Measurements from ENCODE around the gene CHRNA3.

The CHRNA3 gene

DNA sequence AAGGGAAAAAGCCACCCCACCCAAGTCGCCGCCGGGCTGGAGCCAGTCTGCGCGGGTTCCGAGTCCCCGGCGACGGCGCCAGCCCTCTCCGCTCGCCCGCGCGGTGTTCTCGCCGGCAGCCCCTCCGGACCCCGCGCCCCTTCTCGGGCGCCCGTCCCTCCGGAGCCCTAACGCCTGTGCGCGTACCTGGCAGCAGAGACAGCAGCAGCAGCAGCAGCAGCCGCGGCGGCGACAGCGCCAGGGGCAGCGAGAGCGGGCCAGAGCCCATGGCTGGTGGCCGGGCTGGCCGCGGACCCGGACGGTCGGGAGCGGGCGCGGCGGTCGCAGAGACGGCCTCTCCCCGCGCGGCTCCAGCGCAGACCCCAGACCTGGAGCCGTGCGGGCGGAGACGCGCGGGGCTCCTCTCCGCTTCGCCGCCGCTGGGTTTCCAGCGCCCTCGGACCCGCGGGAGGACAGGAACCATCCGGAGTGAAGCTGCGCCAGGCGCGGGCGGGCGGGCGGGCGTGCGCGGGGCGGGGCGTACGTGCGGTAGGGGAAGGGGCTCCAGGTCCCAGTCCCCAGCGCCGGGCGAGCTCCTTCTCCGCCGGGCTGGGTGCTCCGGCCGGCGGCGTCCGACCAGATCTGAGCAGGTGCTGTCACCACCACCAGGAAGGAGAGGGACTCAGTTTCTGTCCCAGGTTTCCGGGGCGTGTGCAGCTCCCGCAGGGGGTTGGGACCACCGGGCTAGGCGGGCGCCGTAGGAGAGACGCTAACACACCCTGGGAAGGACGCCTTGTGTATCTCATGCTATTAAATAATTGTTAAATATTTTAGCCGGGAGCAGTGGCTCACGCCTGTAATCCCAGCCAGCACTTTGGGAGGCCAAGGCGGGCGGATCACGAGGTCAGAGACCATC lies at the start of gene CHRNA3:
Gene CHRNA3 (minus strand): TSS at position 470 of the 895 bp plus-strand sequence. CDS start 202 bp downstream, at position 268.
- DNase-seq (ENCODE audit: low read depth) = no peak

DNA sequence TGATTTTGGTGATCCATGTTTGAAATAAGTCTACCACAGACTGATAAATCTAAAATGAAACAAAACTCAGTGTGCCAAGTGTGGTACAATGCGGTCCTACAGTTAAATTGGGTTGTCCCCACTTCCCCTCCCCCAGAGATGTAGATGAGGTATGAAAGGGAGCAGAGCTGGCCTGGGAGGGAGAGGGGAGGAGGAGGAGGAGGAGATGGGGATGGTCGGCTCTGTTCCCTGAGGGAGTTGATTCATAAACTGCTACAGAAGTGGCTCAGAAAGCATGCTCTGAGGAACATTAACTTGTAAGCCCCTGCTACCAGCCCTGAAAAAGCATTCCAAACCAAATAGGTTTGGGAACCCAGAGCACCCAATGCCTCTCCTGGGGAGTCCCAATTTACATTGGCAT lies 48.2 kb upstream of the CHRNA3 start:
- no peak for DNase-seq (ENCODE audit: low read depth)

DNA sequence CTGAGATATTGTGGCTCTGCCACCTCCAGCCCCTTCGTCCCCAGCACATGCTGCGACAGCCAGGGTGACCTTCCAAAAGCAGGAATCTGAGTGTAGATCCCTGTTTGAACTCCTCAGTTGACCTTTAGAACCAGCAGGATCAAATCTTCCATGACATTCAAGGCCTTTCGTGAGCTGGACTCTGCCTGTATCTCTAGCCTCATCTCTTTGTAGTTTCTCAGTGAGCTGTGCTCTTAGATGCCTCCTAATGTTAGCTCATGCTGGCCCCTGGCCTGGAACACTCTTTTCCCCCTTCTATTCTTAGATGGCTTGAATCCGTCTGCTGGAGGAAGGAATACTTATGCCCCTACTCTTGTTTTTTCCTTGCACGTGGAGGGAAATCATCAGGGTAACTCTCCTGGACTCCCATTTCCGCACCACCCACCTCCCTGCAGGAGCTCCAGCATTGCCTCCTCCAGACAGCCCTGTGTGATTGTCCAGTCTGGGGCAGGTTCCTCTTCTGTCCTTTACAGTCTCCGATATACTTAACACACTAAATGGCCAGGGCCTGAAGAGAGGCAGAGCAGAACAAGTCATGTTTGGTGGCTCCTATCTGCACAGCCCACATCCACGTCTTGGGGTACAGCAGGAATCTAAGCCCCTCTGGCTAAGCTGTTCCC lies 46.9 kb upstream of the CHRNA3 start:
- DNase-seq (ENCODE audit: low read depth) = no peak

DNA sequence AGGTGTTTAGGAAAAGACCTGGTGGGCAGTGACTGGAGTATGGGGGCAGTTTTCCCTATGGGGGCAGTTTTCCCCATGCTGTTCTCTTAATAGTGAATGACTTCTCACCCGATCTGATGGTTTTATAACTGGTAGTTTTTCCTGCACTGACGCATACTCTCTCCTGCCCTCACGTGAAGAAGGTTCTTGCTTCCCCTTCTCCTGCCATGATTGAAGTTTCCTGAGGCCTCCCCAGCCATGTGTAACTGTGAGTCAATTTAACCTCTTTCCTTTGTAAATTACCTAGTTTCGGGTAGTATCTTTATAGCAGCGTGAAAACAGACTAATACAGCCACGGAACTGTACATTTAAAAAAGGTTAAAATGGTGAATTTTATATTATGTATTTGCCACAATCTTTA lies 45.2 kb upstream of the CHRNA3 start:
- no peak for DNase-seq (ENCODE audit: low read depth)

DNA sequence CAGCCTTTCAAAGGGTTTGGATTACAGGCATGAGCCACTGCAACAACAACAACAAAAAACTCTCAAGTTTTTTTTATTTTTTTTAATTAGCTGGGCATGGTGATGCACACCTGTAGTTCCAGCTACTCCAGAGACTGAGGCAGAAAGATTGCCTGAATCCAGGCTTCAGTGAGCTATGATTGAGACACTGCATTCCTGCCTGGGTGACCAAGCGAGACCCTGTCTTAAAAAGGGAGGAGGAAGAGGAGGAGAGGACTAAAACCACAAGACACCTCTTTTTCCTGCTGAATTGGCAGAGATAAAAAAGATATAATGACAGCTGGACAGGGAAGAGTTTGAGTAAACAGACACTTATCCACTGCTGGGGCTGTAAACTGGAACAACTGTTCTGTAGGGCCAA lies 42.9 kb upstream of the CHRNA3 start:
- no peak for DNase-seq (ENCODE audit: low read depth)

DNA sequence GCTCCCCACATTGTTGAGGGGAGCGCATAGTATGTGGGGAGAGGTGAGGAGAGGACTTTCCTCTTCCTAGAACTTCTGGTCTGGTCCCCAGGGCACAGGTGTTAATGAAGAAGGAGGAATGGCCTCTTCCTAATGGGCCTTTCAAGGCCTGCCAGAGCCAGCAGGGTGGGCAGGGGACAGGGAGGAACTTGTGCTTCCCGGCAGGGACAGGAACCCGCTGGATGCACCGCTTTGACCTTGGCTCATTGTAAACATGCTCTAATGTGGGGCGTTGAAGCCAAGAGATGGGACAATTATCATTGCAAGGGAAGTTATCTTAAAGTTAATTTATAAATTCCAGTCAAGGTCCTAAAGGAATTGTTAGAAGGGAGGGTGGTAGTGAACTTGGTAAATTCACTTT lies 41.2 kb upstream of the CHRNA3 start:
- DNase-seq (ENCODE audit: low read depth) = no peak

DNA sequence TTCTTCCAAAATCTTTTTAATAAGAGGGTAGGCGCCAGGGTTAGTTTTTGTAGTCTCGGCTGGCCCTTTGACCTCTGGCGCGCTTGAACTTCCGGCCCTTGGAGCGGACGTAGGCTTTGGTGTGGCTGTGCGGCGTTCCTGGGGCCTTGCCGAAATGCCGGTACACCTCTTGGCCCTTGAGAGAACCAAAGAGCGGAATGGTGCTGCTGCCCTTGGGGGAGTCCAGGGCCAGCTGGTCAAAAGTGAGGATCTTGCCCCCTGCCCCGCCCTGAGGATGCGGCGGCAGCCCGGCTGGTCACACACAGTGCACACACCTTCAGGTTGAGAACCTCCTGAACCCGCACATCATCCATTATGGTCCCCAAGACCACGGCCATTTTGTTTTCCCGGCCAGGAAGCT lies 40.2 kb upstream of the CHRNA3 start:
- no peak for DNase-seq (ENCODE audit: low read depth)

DNA sequence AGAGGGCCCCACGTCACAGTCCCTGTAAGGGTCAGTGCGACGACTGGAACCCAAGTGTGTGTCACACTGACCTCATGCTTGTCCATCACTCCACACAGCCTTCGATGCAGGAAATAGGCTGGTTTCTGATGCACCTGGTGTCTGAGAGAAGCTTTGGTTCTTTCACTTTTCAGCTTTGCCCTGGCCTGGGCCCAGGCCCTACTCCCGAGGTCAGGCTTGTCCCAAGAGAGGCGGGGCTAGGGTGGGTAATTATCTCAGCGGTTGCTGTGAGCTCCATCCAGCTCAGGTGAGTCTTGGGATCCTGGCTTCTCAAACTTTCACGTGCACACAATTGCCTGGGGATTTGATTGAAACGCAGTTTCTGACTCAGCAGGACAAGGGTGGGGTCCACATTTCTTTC lies 39.8 kb upstream of the CHRNA3 start:
- no peak for DNase-seq (ENCODE audit: low read depth)

DNA sequence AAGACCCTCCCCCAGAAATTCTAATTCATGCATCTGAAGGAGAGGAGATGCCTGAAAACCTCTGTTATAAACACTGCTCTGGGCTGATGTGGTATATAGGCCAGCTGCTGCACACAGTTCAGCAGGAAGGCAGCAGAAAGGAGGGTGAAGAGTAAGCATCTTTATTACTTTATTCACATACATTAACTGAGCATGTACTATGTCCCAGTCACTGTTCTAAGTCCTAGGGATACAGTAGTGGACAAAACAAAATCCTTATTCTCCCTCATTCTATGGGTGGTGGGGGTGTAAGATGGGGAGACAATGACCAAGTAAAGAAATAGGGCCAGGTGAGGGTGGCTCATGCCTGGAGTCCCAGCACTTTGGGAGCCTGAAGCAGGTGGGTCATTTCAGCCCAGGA lies 38.0 kb upstream of the CHRNA3 start:
- no peak for DNase-seq (ENCODE audit: low read depth)

DNA sequence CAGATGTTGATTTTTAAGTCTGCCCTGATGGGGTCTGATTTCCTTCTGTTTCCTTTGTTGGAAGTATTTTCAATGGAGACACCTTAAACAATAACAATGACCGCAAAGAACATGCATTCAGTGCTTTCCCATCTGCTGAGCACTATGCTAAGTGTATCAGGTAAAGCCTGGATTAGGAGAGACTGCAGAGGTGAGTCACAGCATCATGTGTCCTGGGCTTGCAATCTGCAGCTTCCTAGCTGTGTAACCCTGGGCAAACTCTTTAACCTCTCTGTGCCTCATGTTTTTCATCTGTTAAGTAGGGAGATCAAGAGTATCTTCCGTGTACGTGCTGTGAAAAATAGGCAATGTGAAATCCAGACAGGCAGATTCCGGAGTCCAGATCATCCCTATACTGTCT lies 33.5 kb upstream of the CHRNA3 start:
- DNase-seq (ENCODE audit: low read depth) = no peak

DNA sequence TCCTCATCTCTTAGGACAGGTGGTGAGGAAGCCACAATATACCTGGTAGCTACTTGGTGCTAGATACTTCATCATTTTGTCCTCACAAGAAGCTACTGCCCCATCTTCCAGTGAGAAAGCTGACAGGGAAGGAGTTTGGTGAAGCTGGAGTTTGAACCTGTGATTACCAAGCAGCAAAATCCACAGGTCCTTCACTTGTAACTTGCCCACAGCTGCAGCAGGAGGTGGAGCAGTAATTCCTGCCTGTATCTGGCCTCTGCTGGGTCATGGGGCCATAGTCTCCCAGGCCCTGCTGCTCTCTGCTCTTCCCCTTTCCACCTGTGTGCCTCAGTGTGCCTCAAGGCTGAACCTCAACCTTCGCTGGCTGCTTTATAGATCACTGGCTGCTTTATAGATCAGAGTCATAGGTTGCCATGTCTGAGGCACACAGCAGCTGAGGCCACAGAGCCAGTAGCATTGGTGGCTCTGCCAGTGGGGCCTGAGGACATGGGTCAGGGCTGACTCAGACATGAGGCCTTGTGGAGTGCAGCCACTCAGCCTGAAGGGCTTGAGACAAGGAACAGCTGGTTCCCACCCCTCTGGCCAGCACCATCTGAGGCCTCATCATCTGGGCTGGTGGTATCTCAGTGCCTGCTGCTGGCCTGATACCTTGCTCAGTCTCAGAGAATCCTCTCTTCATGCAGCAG lies 31.3 kb upstream of the CHRNA3 start:
- no peak for DNase-seq (ENCODE audit: low read depth)

DNA sequence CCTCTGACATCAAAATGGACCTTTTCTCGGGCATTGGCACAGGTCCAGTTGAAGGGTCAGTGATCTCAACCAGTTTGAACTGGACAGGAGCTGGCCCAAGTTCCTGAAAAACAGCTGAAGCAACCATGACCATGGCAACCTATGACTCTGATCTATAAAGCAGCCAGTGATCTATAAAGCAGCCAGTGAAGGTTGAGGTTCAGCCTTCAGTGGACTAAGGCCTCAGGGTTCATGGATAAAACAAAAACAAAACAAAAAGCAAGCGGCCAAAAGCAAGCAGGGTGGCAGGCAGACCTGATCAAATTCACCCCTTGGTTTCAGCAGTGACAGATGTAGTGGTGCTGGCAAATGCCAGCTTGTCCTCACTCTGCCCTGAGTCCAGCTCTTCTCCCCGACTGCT lies 30.2 kb upstream of the CHRNA3 start:
- DNase-seq (ENCODE audit: low read depth) = no peak

DNA sequence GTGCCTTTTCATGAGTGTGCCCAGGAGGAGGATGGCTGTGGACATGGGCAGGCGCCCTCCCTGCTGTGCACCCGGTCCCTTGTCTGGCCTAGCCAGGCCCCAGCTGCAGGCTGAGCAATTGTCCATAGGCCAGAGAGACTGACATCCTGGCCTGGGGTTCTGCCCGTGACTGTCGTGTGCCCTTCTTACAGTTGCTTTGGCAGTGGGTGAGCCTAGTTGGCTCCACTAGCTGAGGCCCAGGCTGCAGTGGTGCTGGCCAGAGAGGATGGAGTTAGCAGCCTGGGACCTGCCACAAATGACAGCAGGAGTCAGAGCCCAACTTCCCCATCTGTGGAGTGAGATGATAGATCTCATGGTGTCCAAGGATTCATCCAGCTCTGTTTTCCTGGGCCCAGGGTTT lies 29.2 kb upstream of the CHRNA3 start:
- DNase-seq (ENCODE audit: low read depth) = no peak

DNA sequence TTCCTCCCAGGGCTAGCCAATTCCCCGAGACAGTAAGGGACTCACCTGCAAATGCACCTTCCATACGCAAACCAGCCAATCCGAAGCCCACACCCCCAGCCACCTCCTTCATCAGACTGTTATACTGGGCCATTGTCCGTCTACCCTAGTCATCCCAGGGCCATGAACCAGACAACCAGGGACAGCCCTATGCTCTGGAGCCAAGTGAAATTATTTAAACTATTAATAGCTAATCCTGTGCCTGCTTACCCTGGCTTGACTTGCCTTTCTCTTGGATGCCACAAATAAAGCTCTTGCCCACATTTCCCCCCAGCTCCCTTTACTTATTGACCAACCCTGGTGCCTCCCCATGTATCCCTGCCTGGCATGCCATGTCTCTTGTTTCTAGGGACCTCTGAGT lies 24.2 kb upstream of the CHRNA3 start:
- DNase-seq (ENCODE audit: low read depth) = no peak

DNA sequence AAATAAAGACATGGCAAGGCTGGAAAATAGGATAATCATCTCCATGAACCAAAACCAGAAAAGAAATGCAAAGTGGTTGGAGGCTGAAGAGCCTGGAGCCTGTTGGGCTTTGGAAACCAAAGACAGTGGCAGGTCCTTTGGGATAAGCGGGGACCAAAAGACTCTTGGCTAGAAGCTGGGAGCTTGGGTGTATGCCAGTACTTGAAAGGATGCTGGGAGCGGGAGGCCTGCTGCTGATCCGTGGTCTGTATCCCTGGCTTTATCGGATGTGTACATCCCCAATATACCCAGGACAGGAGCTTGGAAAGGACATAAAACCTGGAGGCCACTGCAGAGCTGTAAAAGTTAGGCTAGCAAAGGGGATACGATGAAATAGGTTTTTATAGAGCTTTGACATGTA lies 21.5 kb upstream of the CHRNA3 start:
- DNase-seq (ENCODE audit: low read depth) = no peak

DNA sequence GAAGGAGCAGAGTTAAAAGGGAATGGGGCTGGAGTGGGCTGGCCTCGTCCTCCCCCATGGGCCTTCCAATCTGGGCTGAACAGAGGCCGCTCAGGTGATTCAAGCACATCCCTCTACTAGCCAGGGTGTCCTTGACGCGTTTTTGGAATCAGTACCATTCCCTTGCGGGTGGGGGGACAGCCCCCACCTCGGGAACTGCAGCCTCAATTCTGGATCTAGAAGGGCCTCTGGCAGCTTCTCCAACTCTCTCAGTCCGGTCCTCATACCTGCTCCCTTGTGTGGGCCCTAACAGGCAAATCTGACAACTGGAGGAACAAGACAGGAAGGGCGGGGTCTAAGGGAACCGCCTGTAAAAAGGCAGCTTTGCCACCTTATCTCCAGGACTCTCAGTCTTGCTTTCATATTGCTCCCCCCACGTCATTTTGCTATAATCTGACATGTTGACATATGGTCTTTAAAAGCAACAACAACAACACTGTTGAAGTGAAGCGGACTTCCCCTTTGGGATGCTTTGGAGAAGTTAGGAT lies 21.0 kb upstream of the CHRNA3 start:
- no peak for DNase-seq (ENCODE audit: low read depth)

DNA sequence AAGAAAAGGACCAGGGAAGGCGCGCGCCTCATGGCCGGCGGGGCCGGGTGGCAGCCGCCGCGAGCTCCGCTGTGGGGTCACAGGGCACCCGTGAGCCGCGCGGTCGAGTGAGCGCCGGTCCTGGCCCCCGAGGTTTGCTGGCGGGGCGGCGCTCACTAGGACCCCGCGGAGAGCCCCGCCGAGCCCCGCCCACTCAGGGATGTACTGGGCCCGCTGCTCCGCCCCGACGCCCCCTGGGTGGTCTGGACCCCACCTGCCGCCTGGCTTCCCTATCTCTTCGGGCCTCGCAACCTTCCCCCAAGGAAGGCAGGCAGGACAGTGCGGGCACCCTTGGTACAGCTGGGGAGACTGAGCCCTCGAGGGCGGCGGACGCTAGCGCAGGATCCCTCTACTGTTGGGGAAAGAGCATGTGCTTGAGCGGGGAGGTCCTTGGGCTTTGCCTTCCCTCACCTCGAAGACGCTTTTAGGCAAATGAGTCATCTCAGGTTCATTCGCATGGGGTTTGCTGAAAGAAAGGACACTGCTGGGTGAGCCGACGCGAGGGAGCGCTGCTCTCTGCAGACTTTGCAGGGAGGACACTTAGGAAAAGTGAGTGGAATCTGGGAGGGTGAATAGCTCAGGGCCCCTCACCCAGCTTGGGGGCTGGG lies 20.4 kb upstream of the CHRNA3 start, which contains the start of gene CHRNB4:
Gene CHRNB4 (minus strand): TSS at position 109 of the 647 bp plus-strand sequence. CDS start 77 bp downstream, at position 32.
- no peak for DNase-seq (ENCODE audit: low read depth)

DNA sequence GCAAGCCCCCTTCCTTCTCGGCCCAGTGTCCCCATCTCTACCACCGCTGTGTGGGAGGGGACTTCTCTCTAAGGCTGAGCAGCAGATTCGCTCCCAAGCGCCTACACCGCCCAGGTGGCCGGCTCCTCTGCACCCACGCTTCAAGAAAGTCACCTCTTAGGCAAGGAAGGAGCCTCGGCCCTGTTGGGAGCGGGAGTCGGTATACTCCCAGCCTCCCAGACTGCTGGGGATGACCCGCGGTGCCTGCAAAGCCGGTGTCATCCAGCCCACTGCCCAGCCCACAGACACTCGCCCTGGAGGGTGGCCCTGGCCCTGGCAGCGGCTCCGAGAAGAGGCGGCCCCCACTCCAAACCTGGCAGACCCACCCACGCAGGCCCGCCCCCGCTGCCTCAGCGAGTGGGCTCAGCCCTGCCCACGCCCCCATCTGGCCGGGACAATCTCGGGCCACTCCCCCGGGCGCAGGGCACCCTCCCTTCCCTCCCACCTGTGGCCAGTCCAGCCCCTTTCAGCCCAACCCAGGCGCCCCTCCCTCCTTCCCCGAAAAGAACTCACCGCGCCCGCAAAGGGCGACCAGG lies 19.8 kb upstream of the CHRNA3 start:
- DNase-seq (ENCODE audit: low read depth) = no peak

DNA sequence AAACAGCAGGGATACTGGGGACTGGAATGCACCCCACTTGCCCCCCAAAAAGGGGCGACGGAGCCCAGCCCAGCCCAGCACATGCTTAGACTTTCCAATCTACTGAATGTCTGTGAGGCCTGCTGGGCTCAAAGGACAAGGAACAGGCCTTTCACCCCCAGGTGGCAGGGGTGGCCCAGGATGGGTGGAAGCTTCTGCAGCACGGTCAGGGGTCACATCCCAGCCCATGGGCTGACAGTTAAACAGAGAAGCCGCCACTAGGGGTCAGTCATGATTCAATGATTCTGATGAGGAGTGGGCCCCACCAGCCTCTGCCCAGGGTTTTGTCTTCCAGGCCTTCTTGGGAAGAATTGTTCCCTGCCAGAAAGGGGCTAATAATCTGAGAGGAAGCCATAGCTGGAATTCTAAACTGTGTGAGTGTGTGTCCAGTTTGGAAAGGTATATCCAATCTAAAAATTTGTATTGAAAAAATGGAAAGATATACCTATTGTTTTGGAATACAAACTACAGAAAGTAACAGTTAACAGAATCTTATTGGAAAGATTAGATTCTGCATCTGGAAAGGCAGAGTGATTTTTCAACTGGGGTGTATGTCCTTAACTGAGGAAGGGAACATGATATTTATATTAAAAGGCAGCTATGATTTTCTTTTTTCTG lies 18.0 kb upstream of the CHRNA3 start:
- DNase-seq (ENCODE audit: low read depth) = no peak

DNA sequence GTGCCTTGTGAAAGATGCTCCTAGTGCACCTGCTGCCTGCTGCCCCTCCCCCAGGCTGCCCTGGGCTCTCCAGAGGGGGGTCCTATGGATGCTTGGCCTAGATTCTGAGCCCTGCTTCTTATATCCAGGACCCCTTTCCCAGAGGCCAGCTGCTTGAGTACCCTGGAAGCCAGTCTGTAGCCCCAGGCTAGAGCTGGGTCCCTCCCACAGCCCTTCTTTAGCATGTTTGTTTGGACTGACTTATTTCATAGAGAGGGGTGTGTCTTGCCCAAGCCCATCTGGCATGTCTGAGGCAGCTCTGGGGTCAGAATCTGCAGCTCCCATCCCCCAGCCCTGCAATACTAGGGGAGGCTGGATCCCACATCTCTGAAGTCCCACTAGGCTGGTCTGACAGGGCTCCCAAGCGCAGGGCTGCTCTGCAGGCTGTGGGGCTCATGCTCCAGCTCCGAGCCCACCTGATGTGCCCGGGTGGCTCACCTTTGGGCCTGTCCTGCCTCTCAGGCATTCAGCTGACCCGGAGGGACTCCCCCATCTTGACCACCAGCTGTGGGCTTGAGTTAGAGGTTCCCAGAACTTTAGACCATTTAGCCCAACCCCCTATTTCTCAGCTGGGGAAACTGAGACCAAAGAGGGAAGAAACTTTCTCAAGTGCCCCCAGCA lies 17.1 kb upstream of the CHRNA3 start:
- no peak for DNase-seq (ENCODE audit: low read depth)

Data from non-pigmented ciliary epithelial cell (primary cell).